ENCODE results near the gene CPB2. TPM values are rescaled to one million over a fixed set of nuclear protein-coding genes. Genes with fewer than 3 reads are reported as not detected.
A peak's percentile ranks its signal among the peaks of the same experiment; 100 is the strongest.

CPB2 gene
- total RNA-seq, 1 donor from 2014 or later, result not detected

- H3K27me3 Mint-ChIP-seq (ENCODE audit: low read depth), result peaks cover 16% of the 10 kb centered on the region
- intact Hi-C loops (cut with micrococcal nuclease), result loop anchor here (2.0 to 10.0 kb wide), 5 partner anchors 54 to 281 kb away; partner anchors contain the start of genes CPB2, LCP1 and LRRC63
- peak overlapping the region; percentile 98 for H3K27ac Mint-ChIP-seq
- H3K9me3 Mint-ChIP-seq, result no peaks in the 10 kb centered on the region
- peak overlapping the region; percentile 95 for H3K4me3 Mint-ChIP-seq (ENCODE audit: low read depth)
- peaks cover 3% of the 10 kb centered on the region for H3K36me3 Mint-ChIP-seq (ENCODE audit: low read depth)
- no peak for DNase-seq (ENCODE audit: low spot score)
- peaks cover 21% of the 10 kb centered on the region for H3K4me1 Mint-ChIP-seq (ENCODE audit: low read depth)
Measured at GRCh38 chr13:46053162-46054012, 51.4 kb downstream of the CPB2 start.

DNA sequence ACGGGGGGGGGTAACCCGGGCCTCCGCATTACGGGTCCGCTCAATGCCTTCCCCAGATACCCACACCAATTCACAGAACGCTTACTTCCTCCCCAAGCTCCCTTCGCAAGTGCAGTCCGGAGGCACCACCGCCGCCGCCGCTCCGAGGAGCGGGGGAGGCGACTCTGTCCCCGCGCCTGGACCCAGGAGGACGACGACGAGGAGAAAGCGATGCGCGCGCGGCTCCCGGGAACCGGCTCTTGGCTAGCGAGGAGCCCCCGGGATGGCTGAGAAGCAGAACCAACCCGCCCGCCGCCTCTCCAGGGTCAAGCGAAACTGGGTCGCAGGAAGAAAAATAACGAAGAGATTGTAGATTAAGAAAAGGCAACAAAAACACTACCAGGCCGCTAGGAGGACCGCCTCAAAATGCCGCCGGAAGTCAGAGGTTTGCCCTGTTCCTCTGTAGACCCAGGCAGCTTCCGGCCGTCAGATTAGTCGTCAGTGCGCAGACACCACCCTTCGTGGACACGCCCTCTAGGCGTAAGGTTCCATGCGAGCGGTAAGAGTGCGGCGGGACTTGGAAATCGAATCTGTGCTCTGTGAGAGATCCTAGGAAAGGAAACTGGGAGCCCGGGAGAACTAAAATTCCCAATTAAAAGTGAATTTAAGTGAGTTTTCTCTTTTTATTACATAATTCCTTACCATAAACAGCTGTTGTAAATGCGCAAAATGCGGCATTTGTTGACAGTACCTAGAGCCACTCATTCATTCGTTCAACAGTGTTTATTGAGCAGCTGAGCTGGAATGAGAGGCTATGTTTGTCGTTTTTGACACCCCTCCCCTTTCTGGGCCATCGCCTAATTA lies 52.3 kb downstream of the CPB2 start, which contains the start of gene ZC3H13:
Gene ZC3H13, minus strand, starts transcription at position 428 of the 843 bp plus-strand sequence. CDS start 7,239 bp downstream, outside the sequence.
- intact Hi-C loops (cut with micrococcal nuclease), result loop anchor here (2.0 to 10.0 kb wide), 5 partner anchors 55 to 282 kb away; partner anchors contain the start of genes CPB2, LCP1 and LRRC63
- peaks cover 3% of the 10 kb centered on the region for H3K36me3 Mint-ChIP-seq (ENCODE audit: low read depth)
- peak within 1 kb of the TSS; percentile 98 for H3K27ac Mint-ChIP-seq

GRCh38 chr13:46051968-46052318 lies 52.9 kb downstream of the CPB2 start:
- H3K27ac Mint-ChIP-seq, result peak overlapping the region; percentile 98
- peak overlapping the region; percentile 95 for H3K4me3 Mint-ChIP-seq (ENCODE audit: low read depth)
- H3K4me1 Mint-ChIP-seq (ENCODE audit: low read depth), result peaks cover 24% of the 10 kb centered on the region
- DNase-seq (ENCODE audit: low spot score), result no peak
- intact Hi-C loops (cut with micrococcal nuclease), result loop anchor here (2.0 to 10.0 kb wide), 5 partner anchors 55 to 283 kb away; partner anchors contain the start of genes CPB2, LCP1 and LRRC63
- peaks cover 14% of the 10 kb centered on the region for H3K27me3 Mint-ChIP-seq (ENCODE audit: low read depth)
- H3K36me3 Mint-ChIP-seq (ENCODE audit: low read depth), result peaks cover 3% of the 10 kb centered on the region
- no peaks in the 10 kb centered on the region for H3K9me3 Mint-ChIP-seq

More for the DNA sequence above, 52.3 kb downstream of the CPB2 start, which contains the start of gene ZC3H13:
- Mint-ChIP-seq H3K27me3 (ENCODE audit: low read depth) (peaks cover 14% of the 10 kb centered on the region), H3K9me3 (no peaks in the 10 kb centered on the region), H3K4me3 (ENCODE audit: low read depth) (peak within 1 kb of the TSS; percentile 95), H3K4me1 (ENCODE audit: low read depth) (peaks cover 24% of the 10 kb centered on the region)
- DNase-seq (ENCODE audit: low spot score), result peak; percentile 91

GRCh38 chr13:46050771-46051170 lies 54.1 kb downstream of the CPB2 start:
- Mint-ChIP-seq H3K27me3 (ENCODE audit: low read depth) (peaks cover 6% of the 10 kb centered on the region), H3K9me3 (no peaks in the 10 kb centered on the region), H3K36me3 (ENCODE audit: low read depth) (peaks cover 3% of the 10 kb centered on the region), H3K27ac (no peak overlapping the region), H3K4me1 (ENCODE audit: low read depth) (peaks cover 24% of the 10 kb centered on the region), H3K4me3 (ENCODE audit: low read depth) (peak overlapping the region; percentile 52)
- no peak for DNase-seq (ENCODE audit: low spot score)
- intact Hi-C loops (cut with micrococcal nuclease), result loop anchor here (5.0 to 10.0 kb wide), 4 partner anchors 57 to 284 kb away; partner anchors contain the start of genes CPB2, LCP1 and LRRC63

DNA sequence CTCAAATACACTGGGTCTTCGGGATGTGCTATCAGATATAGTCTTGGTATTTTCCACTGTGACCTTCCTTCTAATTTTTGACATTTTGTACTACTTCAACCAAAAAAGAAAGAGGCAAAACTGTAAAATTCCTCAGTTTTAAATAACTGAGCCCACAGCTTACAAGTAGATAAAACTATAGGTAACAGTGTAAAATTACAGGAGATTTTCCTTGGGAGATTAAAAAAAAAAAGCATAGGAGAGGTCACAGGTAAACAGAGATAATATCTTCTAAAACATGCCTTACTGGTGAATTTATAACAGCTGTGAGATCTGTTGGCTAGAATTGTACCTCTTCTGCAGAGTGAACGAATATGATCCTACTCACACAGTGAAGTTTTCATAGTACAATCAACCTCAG lies 59.4 kb downstream of the CPB2 start:
- intact Hi-C loops (cut with micrococcal nuclease), result no loop called here
- Mint-ChIP-seq H3K4me1 (ENCODE audit: low read depth) (peaks cover 9% of the 10 kb centered on the region), H3K4me3 (ENCODE audit: low read depth) (no peak overlapping the region), H3K27ac (no peak overlapping the region), H3K27me3 (ENCODE audit: low read depth) (no peaks in the 10 kb centered on the region), H3K9me3 (no peaks in the 10 kb centered on the region), H3K36me3 (ENCODE audit: low read depth) (peaks cover 24% of the 10 kb centered on the region)
- no peak for DNase-seq (ENCODE audit: low spot score)

DNA sequence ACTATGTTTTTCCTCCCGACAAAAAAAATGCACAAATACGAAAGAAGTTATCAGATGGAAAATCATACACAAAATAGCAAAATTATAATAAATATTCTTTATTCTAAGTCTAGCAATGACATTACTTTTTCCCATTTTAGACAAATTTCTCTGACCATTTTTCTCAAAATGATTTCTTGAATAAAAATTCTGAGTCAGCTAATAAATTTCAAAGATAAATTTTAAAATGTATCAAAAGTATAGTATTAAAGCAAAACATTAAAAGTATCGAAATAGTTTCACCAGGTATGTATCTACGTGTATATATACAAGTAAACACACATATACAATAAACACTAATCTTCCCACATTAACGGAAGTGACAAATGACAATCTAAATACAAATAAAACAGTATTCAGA lies 61.2 kb downstream of the CPB2 start:
- Mint-ChIP-seq H3K4me1 (ENCODE audit: low read depth) (peaks cover 9% of the 10 kb centered on the region), H3K36me3 (ENCODE audit: low read depth) (peaks cover 32% of the 10 kb centered on the region), H3K27ac (no peak overlapping the region), H3K27me3 (ENCODE audit: low read depth) (no peaks in the 10 kb centered on the region), H3K4me3 (ENCODE audit: low read depth) (no peak overlapping the region), H3K9me3 (no peaks in the 10 kb centered on the region)
- intact Hi-C loops (cut with micrococcal nuclease), result no loop called here
- DNase-seq (ENCODE audit: low spot score), result no peak

- Mint-ChIP-seq H3K27me3 (ENCODE audit: low read depth) (no peaks in the 10 kb centered on the region), H3K4me3 (ENCODE audit: low read depth) (no peak overlapping the region), H3K36me3 (ENCODE audit: low read depth) (peaks cover 45% of the 10 kb centered on the region), H3K27ac (no peak overlapping the region), H3K9me3 (no peaks in the 10 kb centered on the region), H3K4me1 (ENCODE audit: low read depth) (peaks cover 6% of the 10 kb centered on the region)
- DNase-seq (ENCODE audit: low spot score), result no peak
- intact Hi-C loops (cut with micrococcal nuclease), result no loop called here
Measured at GRCh38 chr13:46041419-46041839, 63.4 kb downstream of the CPB2 start.

DNA sequence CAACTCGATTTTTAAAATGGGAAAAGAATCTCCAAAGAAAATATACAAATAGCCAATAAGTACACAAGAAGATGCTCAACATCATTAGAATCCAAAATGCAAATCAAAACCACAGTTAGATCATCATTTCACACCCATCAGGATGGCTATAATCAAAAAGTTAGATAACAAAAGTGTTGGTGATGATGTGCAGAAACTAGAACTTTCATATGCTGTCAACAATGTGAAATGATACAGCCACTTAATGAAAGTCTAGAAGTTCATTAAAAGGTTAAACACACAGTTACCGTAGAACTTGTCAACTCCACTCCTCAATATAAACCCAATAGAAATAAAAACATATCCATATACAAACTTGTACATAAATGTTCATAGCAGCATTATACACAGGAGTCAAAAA lies 64.1 kb downstream of the CPB2 start:
- Mint-ChIP-seq H3K36me3 (ENCODE audit: low read depth) (peaks cover 52% of the 10 kb centered on the region), H3K27me3 (ENCODE audit: low read depth) (no peaks in the 10 kb centered on the region), H3K9me3 (no peaks in the 10 kb centered on the region), H3K4me1 (ENCODE audit: low read depth) (peaks cover 6% of the 10 kb centered on the region), H3K27ac (no peak overlapping the region), H3K4me3 (ENCODE audit: low read depth) (no peak overlapping the region)
- no peak for DNase-seq (ENCODE audit: low spot score)
- intact Hi-C loops (cut with micrococcal nuclease), result no loop called here

- DNase-seq (ENCODE audit: low spot score), result no peak
- Mint-ChIP-seq H3K4me3 (ENCODE audit: low read depth) (no peak overlapping the region), H3K27me3 (ENCODE audit: low read depth) (no peaks in the 10 kb centered on the region), H3K27ac (no peak overlapping the region), H3K9me3 (no peaks in the 10 kb centered on the region), H3K4me1 (ENCODE audit: low read depth) (no peaks in the 10 kb centered on the region), H3K36me3 (ENCODE audit: low read depth) (peaks cover 58% of the 10 kb centered on the region)
- intact Hi-C loops (cut with micrococcal nuclease), result no loop called here
Measured at GRCh38 chr13:46039411-46040182, 65.2 kb downstream of the CPB2 start.

- no peak overlapping the region for H3K4me3 Mint-ChIP-seq (ENCODE audit: low read depth)
- no peaks in the 10 kb centered on the region for H3K27me3 Mint-ChIP-seq (ENCODE audit: low read depth)
- intact Hi-C loops (cut with micrococcal nuclease), result no loop called here
- H3K36me3 Mint-ChIP-seq (ENCODE audit: low read depth), result peaks cover 70% of the 10 kb centered on the region
- no peak for DNase-seq (ENCODE audit: low spot score)
- no peaks in the 10 kb centered on the region for H3K4me1 Mint-ChIP-seq (ENCODE audit: low read depth)
- H3K9me3 Mint-ChIP-seq, result peaks cover 6% of the 10 kb centered on the region
- H3K27ac Mint-ChIP-seq, result no peak overlapping the region
Measured at GRCh38 chr13:46038296-46038695, 66.5 kb downstream of the CPB2 start.

GRCh38 chr13:46035066-46035465 lies 69.8 kb downstream of the CPB2 start:
- Mint-ChIP-seq H3K27ac (no peak overlapping the region), H3K27me3 (ENCODE audit: low read depth) (no peaks in the 10 kb centered on the region), H3K36me3 (ENCODE audit: low read depth) (peaks cover 76% of the 10 kb centered on the region), H3K9me3 (peaks cover 24% of the 10 kb centered on the region), H3K4me1 (ENCODE audit: low read depth) (peaks cover 10% of the 10 kb centered on the region), H3K4me3 (ENCODE audit: low read depth) (no peak overlapping the region)
- intact Hi-C loops (cut with micrococcal nuclease), result no loop called here
- DNase-seq (ENCODE audit: low spot score), result no peak

DNA sequence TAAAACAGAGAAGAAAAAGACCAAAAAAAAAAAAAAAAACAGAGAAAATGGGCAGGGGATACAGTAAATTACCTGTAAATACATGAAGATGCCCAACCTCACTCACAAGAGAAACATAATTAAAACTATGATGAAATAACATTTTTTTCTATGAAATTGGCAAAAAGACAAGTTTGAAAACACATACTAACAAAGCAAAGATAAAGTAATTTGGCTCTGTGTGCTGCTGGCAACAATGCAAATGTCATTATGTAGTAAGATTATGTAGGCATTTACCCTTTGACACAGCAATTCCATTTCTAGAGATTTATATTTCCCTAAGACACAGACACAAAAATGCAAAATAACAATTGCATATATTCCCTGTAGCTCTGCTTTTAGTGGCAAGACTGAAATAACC lies 72.5 kb downstream of the CPB2 start:
- H3K4me1 Mint-ChIP-seq (ENCODE audit: low read depth), result peaks cover 10% of the 10 kb centered on the region
- peaks cover 27% of the 10 kb centered on the region for H3K9me3 Mint-ChIP-seq
- intact Hi-C loops (cut with micrococcal nuclease), result no loop called here
- no peak overlapping the region for H3K4me3 Mint-ChIP-seq (ENCODE audit: low read depth)
- H3K27ac Mint-ChIP-seq, result no peak overlapping the region
- H3K27me3 Mint-ChIP-seq (ENCODE audit: low read depth), result no peaks in the 10 kb centered on the region
- DNase-seq (ENCODE audit: low spot score), result no peak
- H3K36me3 Mint-ChIP-seq (ENCODE audit: low read depth), result peaks cover 82% of the 10 kb centered on the region

Measured in activated T-helper 2 cell treated with anti-CD3 and anti-CD28 coated beads, Interferon-gamma antibody, Interleukin-2, Interleukin-4, amounts not matched to agents 10 μg/mL and 5 μg/mL and 100 μg/mL, durations not matched to agents 14 hours and 24 hours and 36 hours (primary cell).